B cell (primary cell): ENCODE results near the gene CYTH4.

Experiments
- EZH2 ChIP-seq: IDR thresholded peaks from 2 replicates; pipeline ENCODE4 v1.6.1; 2012; ENCODE audit warnings: borderline replicate concordance, low read depth, mild to moderate bottlenecking, moderate library complexity, low read length; ENCODE audit not compliant: insufficient read depth, poor library complexity, severe bottlenecking
- TF ChIP-seq, protein P1 (sequence below): fragments of 200-600 bp; IDR thresholded peaks from one replicate; pipeline ENCODE4 v1.8.0; 2022; ENCODE audit warnings: antibody characterized with exemption, mild to moderate bottlenecking

DNA sequence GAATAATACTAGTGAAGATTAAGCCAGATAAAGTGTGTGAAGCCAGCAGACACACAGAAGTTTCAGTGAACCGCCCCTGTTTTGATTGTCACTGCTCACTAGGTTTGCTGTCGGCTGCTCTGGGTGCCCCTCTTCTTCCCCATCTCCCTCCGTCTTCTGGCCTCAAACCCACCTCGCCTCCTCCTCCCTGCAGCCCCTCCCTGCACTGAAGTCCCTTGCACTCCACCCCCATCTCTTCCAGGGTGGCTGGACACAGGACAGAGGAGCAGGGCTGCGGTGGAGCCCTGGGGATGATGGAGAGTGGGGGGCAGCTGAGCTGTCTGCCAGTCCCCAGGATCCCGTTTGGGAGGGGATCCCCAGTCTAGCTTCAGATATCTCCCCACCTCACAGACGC lies 53.5 kb downstream of the CYTH4 start:
- TF ChIP-seq, protein P1, sequence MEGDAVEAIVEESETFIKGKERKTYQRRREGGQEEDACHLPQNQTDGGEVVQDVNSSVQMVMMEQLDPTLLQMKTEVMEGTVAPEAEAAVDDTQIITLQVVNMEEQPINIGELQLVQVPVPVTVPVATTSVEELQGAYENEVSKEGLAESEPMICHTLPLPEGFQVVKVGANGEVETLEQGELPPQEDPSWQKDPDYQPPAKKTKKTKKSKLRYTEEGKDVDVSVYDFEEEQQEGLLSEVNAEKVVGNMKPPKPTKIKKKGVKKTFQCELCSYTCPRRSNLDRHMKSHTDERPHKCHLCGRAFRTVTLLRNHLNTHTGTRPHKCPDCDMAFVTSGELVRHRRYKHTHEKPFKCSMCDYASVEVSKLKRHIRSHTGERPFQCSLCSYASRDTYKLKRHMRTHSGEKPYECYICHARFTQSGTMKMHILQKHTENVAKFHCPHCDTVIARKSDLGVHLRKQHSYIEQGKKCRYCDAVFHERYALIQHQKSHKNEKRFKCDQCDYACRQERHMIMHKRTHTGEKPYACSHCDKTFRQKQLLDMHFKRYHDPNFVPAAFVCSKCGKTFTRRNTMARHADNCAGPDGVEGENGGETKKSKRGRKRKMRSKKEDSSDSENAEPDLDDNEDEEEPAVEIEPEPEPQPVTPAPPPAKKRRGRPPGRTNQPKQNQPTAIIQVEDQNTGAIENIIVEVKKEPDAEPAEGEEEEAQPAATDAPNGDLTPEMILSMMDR = no peak
- TF ChIP-seq EZH2 = no peak
